Mononuclear cell (primary cell): ENCODE data around the gene MRTFA. TPM values are rescaled to one million over a fixed set of nuclear protein-coding genes. Genes with fewer than 3 reads are reported as not detected.
"Not testable (repeated sequence)": the region's sequence is repeated elsewhere in the genome, so short reads cannot be mapped to it uniquely, and the experiment has no call there.

Source experiments
- H3K27me3 ChIP-seq: 2 replicates; pipeline ENCODE4 v1.6.0; 2011; ENCODE audit warnings: low read length, control low read depth; ENCODE audit not compliant: insufficient read depth
- H3K4me1 ChIP-seq: 2 replicates; pipeline ENCODE4 v1.5.1; 2011; ENCODE audit warnings: mild to moderate bottlenecking, low read length, control low read depth; ENCODE audit not compliant: insufficient read depth
- H3K4me3 ChIP-seq: 2 replicates; pipeline ENCODE4 v1.5.1; 2011; ENCODE audit warnings: mild to moderate bottlenecking, low read length, moderate library complexity
- H3K9me3 ChIP-seq: 2 replicates; pipeline ENCODE4 v1.5.1; 2011; ENCODE audit warnings: low read depth, mild to moderate bottlenecking, control low read depth, low read length
- total RNA-seq: library from RNA; depleted of rRNA; stranded (reverse); fragments of >200 nt; gene quantifications from one replicate; pipeline ENCODE4 v1.2.3, GENCODE V29; 2012

Gene MRTFA
- total RNA-seq, 1 donor, result 40.6 TPM

GRCh38 chr22:40507491-40507890 is 129.0 kb downstream of the MRTFA start:
- H3K4me3 ChIP-seq, result no peak overlapping the region
- no peaks in the 10 kb centered on the region for H3K27me3 ChIP-seq
- no peaks in the 10 kb centered on the region for H3K9me3 ChIP-seq
- H3K4me1 ChIP-seq, result peaks cover 29% of the 10 kb centered on the region

GRCh38 chr22:40506762-40507161 is 129.8 kb downstream of the MRTFA start:
- Histone ChIP-seq H3K4me3 (no peak overlapping the region), H3K4me1 (peaks cover 29% of the 10 kb centered on the region), H3K9me3 (no peaks in the 10 kb centered on the region), H3K27me3 (no peaks in the 10 kb centered on the region)

GRCh38 chr22:40504285-40505249 is 132.0 kb downstream of the MRTFA start:
- Histone ChIP-seq H3K9me3 (no peaks in the 10 kb centered on the region), H3K27me3 (no peaks in the 10 kb centered on the region), H3K4me1 (peaks cover 20% of the 10 kb centered on the region), H3K4me3 (no peak overlapping the region)

- no peaks in the 10 kb centered on the region for H3K27me3 ChIP-seq
- no peak overlapping the region for H3K4me3 ChIP-seq
- no peaks in the 10 kb centered on the region for H3K9me3 ChIP-seq
- H3K4me1 ChIP-seq, result peaks cover 9% of the 10 kb centered on the region
Measured at GRCh38 chr22:40502919-40503318, 133.6 kb downstream of the MRTFA start.

GRCh38 chr22:40500465-40500786 is 136.1 kb downstream of the MRTFA start:
- not testable (repeated sequence) for H3K4me1 ChIP-seq, H3K27me3 ChIP-seq, H3K4me3 ChIP-seq, H3K9me3 ChIP-seq

GRCh38 chr22:40499209-40499623 is 137.3 kb downstream of the MRTFA start:
- no peak overlapping the region for H3K4me3 ChIP-seq
- H3K4me1 ChIP-seq, result peaks cover 9% of the 10 kb centered on the region
- no peaks in the 10 kb centered on the region for H3K9me3 ChIP-seq
- no peaks in the 10 kb centered on the region for H3K27me3 ChIP-seq

GRCh38 chr22:40498420-40499208 is 137.9 kb downstream of the MRTFA start:
- H3K4me3 ChIP-seq, result no peak overlapping the region
- H3K9me3 ChIP-seq, result no peaks in the 10 kb centered on the region
- H3K4me1 ChIP-seq, result peaks cover 9% of the 10 kb centered on the region
- H3K27me3 ChIP-seq, result no peaks in the 10 kb centered on the region

- Histone ChIP-seq H3K4me1 (peaks cover 33% of the 10 kb centered on the region), H3K27me3 (no peaks in the 10 kb centered on the region), H3K9me3 (no peaks in the 10 kb centered on the region), H3K4me3 (no peak overlapping the region)
Measured at GRCh38 chr22:40493441-40493840, 143.1 kb downstream of the MRTFA start.

GRCh38 chr22:40491990-40492631 is 144.4 kb downstream of the MRTFA start:
- Histone ChIP-seq H3K9me3 (no peaks in the 10 kb centered on the region), H3K4me1 (peaks cover 40% of the 10 kb centered on the region), H3K4me3 (no peak overlapping the region), H3K27me3 (no peaks in the 10 kb centered on the region)

- no peaks in the 10 kb centered on the region for H3K9me3 ChIP-seq
- no peaks in the 10 kb centered on the region for H3K27me3 ChIP-seq
- H3K4me3 ChIP-seq, result no peak overlapping the region
- H3K4me1 ChIP-seq, result peaks cover 58% of the 10 kb centered on the region
Measured at GRCh38 chr22:40487663-40488249, 148.8 kb downstream of the MRTFA start.

- Histone ChIP-seq H3K27me3 (no peaks in the 10 kb centered on the region), H3K9me3 (no peaks in the 10 kb centered on the region), H3K4me1 (peaks cover 51% of the 10 kb centered on the region), H3K4me3 (no peak overlapping the region)
Measured at GRCh38 chr22:40486962-40487602, 149.4 kb downstream of the MRTFA start.

- no peaks in the 10 kb centered on the region for H3K9me3 ChIP-seq
- H3K4me3 ChIP-seq, result no peak overlapping the region
- peaks cover 47% of the 10 kb centered on the region for H3K4me1 ChIP-seq
- no peaks in the 10 kb centered on the region for H3K27me3 ChIP-seq
Measured at GRCh38 chr22:40485813-40486667, 150.5 kb downstream of the MRTFA start.

- Histone ChIP-seq H3K4me3 (no peak overlapping the region), H3K9me3 (no peaks in the 10 kb centered on the region), H3K27me3 (no peaks in the 10 kb centered on the region), H3K4me1 (peaks cover 47% of the 10 kb centered on the region)
Measured at GRCh38 chr22:40484906-40485669, 151.4 kb downstream of the MRTFA start.
